Spleen (tissue), 11 donors: ENCODE measurements around the gene HAL. TPM values are rescaled to one million over a fixed set of nuclear protein-coding genes. Genes with fewer than 3 reads are reported as not detected.

Experiments
- DNase-seq: peaks from one replicate; pipeline ENCODE4 v3.0.0-alpha.2; 2020
- H3K27ac ChIP-seq, 8 donors: fragments of 200-600 bp; sonication (generic) in 7 of 8; 1 replicate in 4 of 8; 2 replicates in 4 of 8; pipeline versions ENCODE4 v1.5.0 to v1.8.0; 2016 to 2021; ENCODE audit warnings: inconsistent platforms in 4 of 8, mild to moderate bottlenecking in 4 of 8, moderate library complexity in 1 of 8
- H3K27me3 ChIP-seq, 7 donors: fragments of 200-600 bp; sonication (generic) in 6 of 7; replicated peaks in 1 of 7; 1 replicate in 4 of 7; 2 replicates in 3 of 7; pipeline versions ENCODE4 v1.5.0 to v1.8.0; 2016 to 2021; ENCODE audit warnings: inconsistent platforms in 3 of 7, mild to moderate bottlenecking in 1 of 7
- H3K36me3 ChIP-seq, 6 donors: fragments of 200-600 bp; sonication (generic) in 5 of 6; 1 replicate in 4 of 6; 2 replicates in 2 of 6; pipeline versions ENCODE4 v1.5.0 to v1.8.0; 2016 to 2021; ENCODE audit warnings: inconsistent platforms in 2 of 6
- H3K4me1 ChIP-seq, 6 donors: fragments of 200-600 bp; sonication (generic) in 5 of 6; 1 replicate in 3 of 6; 2 replicates in 3 of 6; pipeline versions ENCODE4 v1.5.0 to v1.8.0; 2016 to 2021; ENCODE audit warnings: inconsistent platforms in 3 of 6
- H3K4me3 ChIP-seq, 8 donors: fragments of 200-600 bp; sonication (generic) in 7 of 8; 1 replicate in 4 of 8; 2 replicates in 4 of 8; pipeline versions ENCODE4 v1.5.0 to v1.8.0; 2016 to 2021; ENCODE audit warnings: inconsistent platforms in 4 of 8, mild to moderate bottlenecking in 4 of 8, moderate library complexity in 2 of 8
- H3K9me3 ChIP-seq, 8 donors: fragments of 200-600 bp; sonication (generic) in 7 of 8; 1 replicate in 4 of 8; 2 replicates in 4 of 8; pipeline versions ENCODE4 v1.5.0 to v1.8.0; 2016 to 2021; ENCODE audit warnings: inconsistent platforms in 4 of 8
- POLR2A ChIP-seq, 3 donors: fragments of 450-650 bp; IDR thresholded peaks; one replicate each; pipeline ENCODE4 v1.5.1; 2017; ENCODE audit warnings: antibody characterized with exemption in 3 of 3, mild to moderate bottlenecking in 1 of 3
- POLR2AphosphoS5 ChIP-seq, 3 donors: sonication (generic); formaldehyde crosslinking; IDR thresholded peaks; one replicate each; pipeline ENCODE4 v1.5.1; 2017; ENCODE audit warnings: antibody characterized with exemption in 3 of 3
- WGBS, 5 donors: extraction: QIAGEN DNeasy Blood & Tissue Kit in 3 of 5; methylation state at CpG; one replicate each; pipeline versions ENCODE4 v1.1.5 to v1.1.7; 2013 to 2018; 5-methylcytosine and 5-hydroxymethylcytosine counted together
- intact Hi-C: fragments of 100-400 bp; cut with DNase I; formaldehyde crosslinking; loops from one replicate; pipeline ENCODE4 v1.15.0; 2023; ENCODE audit warnings: low total_unique reads
- polyA plus RNA-seq, 3 donors: library from polyadenylated mRNA; stranded (reverse); fragments of 200-250 nt; gene quantifications; one replicate each; pipeline ENCODE4 v1.2.1, GENCODE V29; 2013
- total RNA-seq, 7 donors: library from RNA; depleted of rRNA in 3 of 7; stranded (reverse); fragments of >200 nt in 3 of 7; fragmentation: NEBNext Ultra II Directional in 4 of 7; extraction: Animal tissue kit (Norgen Biotek cat#: 25700) in 4 of 7; gene quantifications; one replicate each; pipeline versions ENCODE4 v1.1.0 to v1.2.1, GENCODE V29; 2016 to 2021
- TF ChIP-seq, protein P1 (sequence below), 11 experiments: fragments of 200-600 bp in 7 of 11; fragments of 450-650 bp in 4 of 11; sonication (generic) in 4 of 11; IDR thresholded peaks in 8 of 11; conservative IDR thresholded peaks in 3 of 11; 1 replicate in 7 of 11; 2 replicates in 4 of 11; pipeline versions ENCODE4 v1.4.0 to v1.8.0; 2016 to 2021; ENCODE audit warnings: antibody characterized with exemption in 11 of 11, inconsistent platforms in 4 of 11, mild to moderate bottlenecking in 1 of 11
- donor health status: healthy with polysubstance abuse.
- donor health status: DM: no; HTN: no; CAD: no; lungs with moderate emphysema.
- donor health status: DM: no; HTN: no; CAD: no.
- donor health status: Bipolar disorder and iron deficiency.
- donor health status: healthy.
- donor health status: DM: no; HTN: no; CAD: no.
- donor health status: DM: yes; HTN: yes; CAD: no.

Gene HAL
- total and polyA plus RNA-seq, 10 donors, result 0.24 to 27.3 (median 9.4) TPM

DNA sequence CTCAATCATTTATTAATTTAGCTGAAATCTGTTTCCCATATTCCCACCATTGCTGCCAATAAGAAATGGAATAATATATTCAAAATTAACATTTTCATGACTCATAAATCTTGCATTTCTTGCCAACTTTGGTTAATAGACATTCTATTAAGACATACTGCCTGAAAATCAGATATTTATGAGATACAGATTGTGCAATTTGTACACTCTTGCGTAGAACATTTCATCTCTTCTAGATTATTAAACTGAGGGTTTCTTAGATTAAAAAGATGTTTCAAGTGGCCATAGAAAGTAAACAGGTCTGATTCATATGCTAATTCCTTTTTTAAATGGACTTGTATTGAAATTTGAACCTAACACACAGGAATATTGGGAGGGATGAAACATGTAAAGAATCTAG, 30.2 kb upstream of the HAL start:
- DNase-seq, result no peak
- Histone ChIP-seq H3K36me3 (peaks cover 9 to 78% (median 45%) of the 10 kb centered on the region in 6 donors), H3K27ac (no peak overlapping the region), H3K4me3 (no peak overlapping the region), H3K4me1 (peaks cover 0 to 38% (median 7%) of the 10 kb centered on the region in 6 donors), H3K27me3 (no peaks in the 10 kb centered on the region), H3K9me3 (no peaks in the 10 kb centered on the region)
- TF ChIP-seq POLR2A (IDR thresholded peaks at IDR 0.05) (no peak), POLR2AphosphoS5 (IDR thresholded peaks at IDR 0.05) (no peak)
- TF ChIP-seq, protein P1, sequence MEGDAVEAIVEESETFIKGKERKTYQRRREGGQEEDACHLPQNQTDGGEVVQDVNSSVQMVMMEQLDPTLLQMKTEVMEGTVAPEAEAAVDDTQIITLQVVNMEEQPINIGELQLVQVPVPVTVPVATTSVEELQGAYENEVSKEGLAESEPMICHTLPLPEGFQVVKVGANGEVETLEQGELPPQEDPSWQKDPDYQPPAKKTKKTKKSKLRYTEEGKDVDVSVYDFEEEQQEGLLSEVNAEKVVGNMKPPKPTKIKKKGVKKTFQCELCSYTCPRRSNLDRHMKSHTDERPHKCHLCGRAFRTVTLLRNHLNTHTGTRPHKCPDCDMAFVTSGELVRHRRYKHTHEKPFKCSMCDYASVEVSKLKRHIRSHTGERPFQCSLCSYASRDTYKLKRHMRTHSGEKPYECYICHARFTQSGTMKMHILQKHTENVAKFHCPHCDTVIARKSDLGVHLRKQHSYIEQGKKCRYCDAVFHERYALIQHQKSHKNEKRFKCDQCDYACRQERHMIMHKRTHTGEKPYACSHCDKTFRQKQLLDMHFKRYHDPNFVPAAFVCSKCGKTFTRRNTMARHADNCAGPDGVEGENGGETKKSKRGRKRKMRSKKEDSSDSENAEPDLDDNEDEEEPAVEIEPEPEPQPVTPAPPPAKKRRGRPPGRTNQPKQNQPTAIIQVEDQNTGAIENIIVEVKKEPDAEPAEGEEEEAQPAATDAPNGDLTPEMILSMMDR (IDR thresholded peaks at IDR 0.05 in 8 of 11, conservative IDR thresholded peaks at IDR 0.05 in 3 of 11), result no peak
- 89 to 97% (median 94%) methylated on average over 1 of the region's 1 CpG for WGBS, 5 donors
- intact Hi-C loops, result no loop called here

GRCh38 chr12:96025518-96025917, 29.4 kb upstream of the HAL start:
- TF ChIP-seq, protein P1 (IDR thresholded peaks at IDR 0.05 in 8 of 11, conservative IDR thresholded peaks at IDR 0.05 in 3 of 11), result no peak
- no peak for TF ChIP-seq POLR2AphosphoS5 (IDR thresholded peaks at IDR 0.05)
- no peak for TF ChIP-seq POLR2A (IDR thresholded peaks at IDR 0.05)
- Histone ChIP-seq H3K27ac (no peak overlapping the region), H3K9me3 (no peaks in the 10 kb centered on the region), H3K36me3 (peaks cover 9 to 86% (median 49%) of the 10 kb centered on the region in 6 donors), H3K27me3 (no peaks in the 10 kb centered on the region), H3K4me3 (no peak overlapping the region), H3K4me1 (peaks cover 0 to 38% (median 13%) of the 10 kb centered on the region in 6 donors)
- intact Hi-C loops, result no loop called here
- DNase-seq, result no peak
- 95 to 100% (median 98%) methylated on average over 4 of the region's 4 CpGs for WGBS, 5 donors

- no peak for TF ChIP-seq POLR2AphosphoS5 (IDR thresholded peaks at IDR 0.05)
- TF ChIP-seq, protein P1 (IDR thresholded peaks at IDR 0.05 in 8 of 11, conservative IDR thresholded peaks at IDR 0.05 in 3 of 11), result no peak
- Histone ChIP-seq H3K27me3 (no peaks in the 10 kb centered on the region), H3K9me3 (no peaks in the 10 kb centered on the region), H3K36me3 (peaks cover 8 to 100% (median 69%) of the 10 kb centered on the region in 6 donors), H3K4me3 (no peak overlapping the region), H3K4me1 (peaks cover 0 to 25% (median 17%) of the 10 kb centered on the region in 6 donors), H3K27ac (peak overlapping the region; percentile 4 to 76 (median 60))
- intact Hi-C loops, result no loop called here
- 50 to 56% (median 54%) methylated on average over 3 of the region's 3 CpGs for WGBS, 5 donors
- no peak for DNase-seq
Measured at GRCh38 chr12:96020314-96021003, 24.3 kb upstream of the HAL start.

DNA sequence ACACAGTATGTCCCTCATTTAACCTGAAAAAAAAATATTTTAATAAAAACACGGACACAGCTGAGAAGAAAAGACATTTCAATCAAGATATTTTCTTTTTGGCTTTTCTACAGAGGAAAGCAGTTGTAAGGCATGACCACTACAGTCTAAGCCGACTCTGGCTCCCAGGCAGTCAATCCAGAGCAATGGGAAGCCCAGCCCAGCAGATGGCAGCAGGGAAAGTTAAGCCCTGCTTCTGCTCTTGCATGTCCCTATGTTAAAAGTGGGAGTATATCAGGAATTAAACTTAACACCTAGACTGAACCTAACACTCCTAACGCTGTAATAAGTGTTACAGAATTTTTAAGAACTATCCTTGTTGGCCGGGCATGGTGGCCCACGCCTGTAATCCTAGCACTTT, 19.5 kb upstream of the HAL start:
- H3K4me3 ChIP-seq, result no peak overlapping the region
- peaks cover 0 to 9% (median 7%) of the 10 kb centered on the region in 6 donors for H3K4me1 ChIP-seq
- 81 to 89% (median 88%) methylated on average over 5 of the region's 5 CpGs for WGBS, 5 donors
- H3K9me3 ChIP-seq, result no peaks in the 10 kb centered on the region
- no peak for TF ChIP-seq POLR2A (IDR thresholded peaks at IDR 0.05)
- TF ChIP-seq, protein P1 (IDR thresholded peaks at IDR 0.05 in 8 of 11, conservative IDR thresholded peaks at IDR 0.05 in 3 of 11), result peak in 3 of 11 experiments; percentile 10 to 34 (median 13)
- no peak overlapping the region for H3K27ac ChIP-seq
- intact Hi-C loops, result no loop called here
- no peak for DNase-seq
- peaks cover 0 to 100% (median 80%) of the 10 kb centered on the region in 6 donors for H3K36me3 ChIP-seq
- no peaks in the 10 kb centered on the region for H3K27me3 ChIP-seq
